Fibroblast of mammary gland (primary cell): ENCODE results near the gene EFHC2.

Experiments
- DNase-seq: peaks from one replicate; pipeline ENCODE4 v3.0.0-alpha.2; 2010; ENCODE audit warnings: low read depth
- H3K4me3 ChIP-seq: 2 replicates; pipeline ENCODE4 v1.5.1; 2011; ENCODE audit warnings: low read depth, mild to moderate bottlenecking, low read length, moderate library complexity; ENCODE audit not compliant: control insufficient read depth
- CTCF ChIP-seq: conservative IDR thresholded peaks from 2 replicates; pipeline ENCODE4 v1.5.1; 2011; ENCODE audit warnings: low read depth, low read length, inconsistent platforms; ENCODE audit not compliant: control insufficient read depth, insufficient read depth

EFHC2 gene

DNA sequence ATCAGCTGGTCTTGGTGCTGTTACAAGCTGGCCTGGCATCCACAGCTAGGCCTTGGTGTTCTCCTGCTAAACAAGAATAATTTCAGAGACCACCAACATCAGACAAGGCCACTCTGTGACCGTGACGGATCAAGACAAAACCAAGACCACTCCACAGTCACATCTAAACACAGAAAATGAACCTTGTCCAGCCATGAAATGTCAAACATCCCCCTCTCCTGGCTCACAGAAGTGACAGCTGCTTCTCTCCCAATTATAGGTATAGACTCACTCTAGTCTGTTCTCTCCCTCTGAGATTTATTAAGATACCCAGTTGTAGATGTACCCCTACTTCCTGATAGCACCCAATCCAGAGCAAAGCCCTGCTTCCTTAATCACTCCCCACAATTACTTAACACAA, 40.4 kb downstream of the EFHC2 start:
- TF ChIP-seq CTCF, result no peak
- DNase-seq, result no peak
- H3K4me3 ChIP-seq, result no peak overlapping the region

GRCh38 chrX:44299177-44299576, 44.3 kb downstream of the EFHC2 start:
- DNase-seq, result no peak
- TF ChIP-seq CTCF, result no peak
- no peak overlapping the region for H3K4me3 ChIP-seq

GRCh38 chrX:44291468-44292092, 51.9 kb downstream of the EFHC2 start:
- DNase-seq, result no peak
- H3K4me3 ChIP-seq, result no peak overlapping the region
- no peak for TF ChIP-seq CTCF

DNA sequence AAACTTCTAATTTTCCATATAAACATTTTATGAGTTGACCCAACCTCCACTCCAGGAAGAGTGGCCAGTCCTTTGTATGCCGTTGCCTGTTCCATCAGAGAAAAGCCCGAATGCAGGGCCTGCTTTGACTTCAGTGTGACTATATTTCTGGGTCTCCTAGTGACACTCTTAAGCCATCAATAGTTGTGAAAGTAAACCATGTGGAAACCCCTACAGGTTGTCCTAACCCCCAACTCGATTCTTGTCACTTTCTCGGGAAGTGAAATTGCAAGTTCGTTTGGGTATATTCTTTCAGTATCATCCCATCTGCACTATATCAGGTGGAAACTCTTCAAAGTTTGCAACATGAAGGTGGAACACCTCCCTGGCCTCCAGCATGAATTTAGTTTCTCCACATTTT, 52.8 kb downstream of the EFHC2 start:
- no peak for DNase-seq
- H3K4me3 ChIP-seq, result no peak overlapping the region
- TF ChIP-seq CTCF, result no peak

DNA sequence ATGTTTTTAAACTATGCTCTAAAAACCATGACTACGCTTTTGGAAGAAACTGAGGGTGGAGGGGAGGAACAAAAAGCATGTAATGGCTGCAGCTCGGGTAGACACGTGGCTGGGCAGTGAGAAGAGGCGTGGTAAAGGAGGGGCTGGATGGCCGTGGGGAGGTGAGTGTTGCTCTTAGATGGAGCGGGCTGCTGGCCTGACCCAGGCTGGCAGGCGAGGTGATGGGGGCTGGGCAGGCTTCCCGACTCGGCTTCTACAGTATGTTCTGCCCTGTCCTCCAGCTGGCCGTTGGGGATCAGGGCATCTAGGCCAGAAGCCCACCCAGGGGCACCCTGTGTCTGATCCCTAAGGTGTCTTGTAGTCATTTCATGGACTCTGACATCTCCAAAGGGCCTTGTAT, 60.7 kb downstream of the EFHC2 start:
- TF ChIP-seq CTCF, result no peak
- no peak overlapping the region for H3K4me3 ChIP-seq
- DNase-seq, result no peak

GRCh38 chrX:44280116-44280515, 63.4 kb downstream of the EFHC2 start:
- no peak for TF ChIP-seq CTCF
- H3K4me3 ChIP-seq, result no peak overlapping the region
- DNase-seq, result no peak

DNA sequence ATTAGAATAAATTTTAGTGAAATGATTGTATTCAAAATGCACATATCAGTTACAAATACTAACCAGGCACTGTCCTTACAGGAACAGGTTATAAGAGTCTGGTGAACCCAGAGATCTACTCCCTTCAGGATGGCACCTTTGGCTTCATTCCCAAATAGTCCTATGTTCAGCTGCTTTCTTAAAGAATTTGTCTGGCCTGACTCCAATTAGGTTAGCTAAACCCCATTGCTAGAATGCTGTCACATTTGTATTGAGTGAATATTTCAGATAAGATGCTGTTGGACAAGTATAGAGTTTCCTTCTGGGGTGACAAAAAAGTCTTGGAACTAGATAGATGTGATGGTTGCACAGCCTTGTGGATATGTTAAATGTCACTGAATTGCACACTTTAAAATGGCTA, 69.4 kb downstream of the EFHC2 start:
- no peak for DNase-seq
- no peak overlapping the region for H3K4me3 ChIP-seq
- no peak for TF ChIP-seq CTCF
